Bronchial epithelial cell (primary cell): Measurements from ENCODE around the gene RALA. TPM values are rescaled to one million over a fixed set of nuclear protein-coding genes. Genes with fewer than 3 reads are reported as not detected.
A peak's percentile ranks its signal among the peaks of the same experiment; 100 is the strongest.
"Not testable (repeated sequence)": the region's sequence is repeated elsewhere in the genome, so short reads cannot be mapped to it uniquely, and the experiment has no call there.

Experiments used
- DNase-seq: peaks from one replicate; pipeline ENCODE4 v3.0.0-alpha.2; 2010; ENCODE audit warnings: low read depth
- FAIRE-seq: peaks from 2 replicates; lab custom pipeline; 2011; peaks lifted over from hg19 to GRCh38; lab: Jason Lieb, UNC
- H3K27me3 ChIP-seq: 2 replicates; pipeline ENCODE4 v1.5.1; 2011; ENCODE audit warnings: low read length; ENCODE audit not compliant: control insufficient read depth, insufficient read depth
- H3K36me3 ChIP-seq: 2 replicates; pipeline ENCODE4 v1.5.1; 2011; ENCODE audit warnings: low read length; ENCODE audit not compliant: control insufficient read depth, insufficient read depth
- H3K4me3 ChIP-seq: 2 replicates; pipeline ENCODE4 v1.5.1; 2011; ENCODE audit warnings: mild to moderate bottlenecking, low read depth, low read length, control low read depth
- CTCF ChIP-seq: IDR thresholded peaks from 2 replicates; pipeline ENCODE4 v1.5.1; 2011; ENCODE audit warnings: mild to moderate bottlenecking, moderate library complexity, low read length, control low read depth, inconsistent platforms; ENCODE audit not compliant: insufficient read depth, severe bottlenecking
- total RNA-seq: library from RNA; depleted of rRNA; stranded (reverse); fragments of >200 nt; gene quantifications from 2 replicates; pipeline ENCODE4 v1.2.1, GENCODE V29; 2014

RALA gene
- total RNA-seq, 1 donor from 2014 or later: 15.3 TPM

GRCh38 chr7:39683216-39683845 is 60.0 kb downstream of the RALA start:
- DNase-seq (peak; percentile 28), FAIRE-seq (no peak)
- Histone ChIP-seq H3K4me3 (no peak overlapping the region), H3K27me3 (no peaks in the 10 kb centered on the region), H3K36me3 (no peaks in the 10 kb centered on the region)
- TF ChIP-seq CTCF: no peak

GRCh38 chr7:39686261-39686924 is 63.0 kb downstream of the RALA start:
- DNase-seq (no peak), FAIRE-seq (no peak)
- no peak for TF ChIP-seq CTCF
- Histone ChIP-seq H3K27me3 (no peaks in the 10 kb centered on the region), H3K36me3 (peaks cover 2% of the 10 kb centered on the region), H3K4me3 (no peak overlapping the region)

- TF ChIP-seq CTCF: no peak
- H3K36me3 ChIP-seq: peaks cover 2% of the 10 kb centered on the region
- H3K4me3 ChIP-seq: no peak overlapping the region
- FAIRE-seq: no peak
- DNase-seq: peak; percentile 72
- H3K27me3 ChIP-seq: no peaks in the 10 kb centered on the region
Observed at GRCh38 chr7:39688611-39689480, 65.5 kb downstream of the RALA start.

- FAIRE-seq (no peak), DNase-seq (peak; percentile 18)
- peaks cover 4% of the 10 kb centered on the region for H3K36me3 ChIP-seq
- H3K4me3 ChIP-seq: no peak overlapping the region
- no peaks in the 10 kb centered on the region for H3K27me3 ChIP-seq
- TF ChIP-seq CTCF: no peak
Observed at GRCh38 chr7:39691821-39692220, 68.4 kb downstream of the RALA start.

- H3K4me3 ChIP-seq, H3K36me3 ChIP-seq, DNase-seq, H3K27me3 ChIP-seq, FAIRE-seq: not testable (repeated sequence)
Observed at GRCh38 chr7:39693086-39693485, 69.7 kb downstream of the RALA start.

GRCh38 chr7:39693812-39694211 is 70.4 kb downstream of the RALA start:
- no peaks in the 10 kb centered on the region for H3K27me3 ChIP-seq
- TF ChIP-seq CTCF: no peak
- H3K36me3 ChIP-seq: peaks cover 7% of the 10 kb centered on the region
- no peak overlapping the region for H3K4me3 ChIP-seq
- FAIRE-seq (no peak), DNase-seq (no peak)
